K562 (cell line): ENCODE data around the gene ALDH16A1. TPM values are rescaled to one million over a fixed set of nuclear protein-coding genes. Genes with fewer than 3 reads are reported as not detected.
A peak's percentile ranks its signal among the peaks of the same experiment; 100 is the strongest.

Source experiments
- BDP1 ChIP-seq: IDR thresholded peaks from 3 replicates; pipeline ENCODE4 v1.6.1; 2011; ENCODE audit not compliant: insufficient read length, insufficient read depth
- CBX3 ChIP-seq, 2 experiments: IDR thresholded peaks; 1 replicate in 1 of 2; 2 replicates in 1 of 2; pipeline ENCODE4 v1.6.1; 2012; ENCODE audit warnings: inconsistent platforms in 2 of 2, low read length in 2 of 2, borderline replicate concordance in 1 of 2, control low read depth in 1 of 2
- ELF4 ChIP-seq: fragments of 450-650 bp; formaldehyde crosslinking; IDR thresholded peaks from 2 replicates; pipeline ENCODE4 v1.4.0; 2022; ENCODE audit warnings: missing genetic modification characterization
- ERF ChIP-seq: fragments of 450-650 bp; formaldehyde crosslinking; IDR thresholded peaks from 2 replicates; pipeline ENCODE4 v1.4.0; 2020; ENCODE audit warnings: mild to moderate bottlenecking, mixed read lengths
- HEY1 ChIP-seq: fragments of 250-450 bp; sonication (Bioruptor Pico); IDR thresholded peaks from 2 replicates; pipeline ENCODE4 v1.5.0; 2020; ENCODE audit warnings: mild to moderate bottlenecking, moderate library complexity, borderline replicate concordance
- KDM1A ChIP-seq, 2 experiments: fragments of 450-650 bp; IDR thresholded peaks; 2 replicates each; pipeline ENCODE4 v1.6.1; 2016; ENCODE audit warnings: mild to moderate bottlenecking in 2 of 2
- MAZ ChIP-seq, 2 experiments: fragments of 450-650 bp in 1 of 2; sonication (generic) in 1 of 2; formaldehyde crosslinking; IDR thresholded peaks in 1 of 2; conservative IDR thresholded peaks in 1 of 2; 2 replicates each; pipeline versions ENCODE4 v1.4.0 to v1.5.0; 2020; ENCODE audit warnings: mild to moderate bottlenecking in 1 of 2, missing genetic modification reagents in 1 of 2
- MBD1 ChIP-seq: fragments of 250-450 bp; sonication (Bioruptor Pico); IDR thresholded peaks from 2 replicates; pipeline ENCODE4 v1.8.0; 2022; ENCODE audit warnings: inconsistent platforms
- MCM2 ChIP-seq: fragments of 450-650 bp; IDR thresholded peaks from 2 replicates; pipeline ENCODE4 v1.6.1; 2017; ENCODE audit warnings: low read depth, mild to moderate bottlenecking
- PTTG1 ChIP-seq: fragments of 450-650 bp; IDR thresholded peaks from 2 replicates; pipeline ENCODE4 v1.6.1; 2016; ENCODE audit warnings: low read depth, mild to moderate bottlenecking, missing genetic modification characterization, missing compliant biosample characterization
- RBBP5 ChIP-seq: fragments of 200-600 bp; sonication (generic); IDR thresholded peaks from 2 replicates; pipeline ENCODE4 v1.6.1; 2012; ENCODE audit warnings: borderline replicate concordance, mild to moderate bottlenecking, low read length, control low read depth, inconsistent platforms; ENCODE audit not compliant: insufficient read depth, poor library complexity, severe bottlenecking
- TEAD1 ChIP-seq, 2 experiments: fragments of 450-650 bp in 1 of 2; sonication (generic) in 1 of 2; formaldehyde crosslinking; IDR thresholded peaks; 2 replicates each; pipeline versions ENCODE4 v1.4.0 to v1.8.0; 2020 to 2022; ENCODE audit warnings: mild to moderate bottlenecking in 2 of 2, missing genetic modification reagents in 1 of 2
- THRAP3 ChIP-seq: fragments of 450-650 bp; IDR thresholded peaks from 2 replicates; pipeline ENCODE4 v1.6.1; 2016; ENCODE audit warnings: mild to moderate bottlenecking, inconsistent platforms, borderline replicate concordance
- ZC3H4 ChIP-seq: sonication (generic); formaldehyde crosslinking; IDR thresholded peaks from 2 replicates; pipeline ENCODE4 v1.9.0; 2021; ENCODE audit warnings: missing genetic modification reagents, borderline replicate concordance
- ZFP36 ChIP-seq: fragments of 150-350 bp; IDR thresholded peaks from 2 replicates; pipeline ENCODE4 v1.6.1; 2018; ENCODE audit warnings: low read length, low read depth; ENCODE audit not compliant: partially characterized antibody
- ZNF121 ChIP-seq: sonication (generic); formaldehyde crosslinking; conservative IDR thresholded peaks from 2 replicates; pipeline ENCODE4 v1.8.0; 2022; ENCODE audit warnings: missing genetic modification reagents
- ZNF785 ChIP-seq: fragments of 250-450 bp; sonication (Bioruptor Pico); IDR thresholded peaks from 2 replicates; pipeline ENCODE4 v1.4.0; 2020; ENCODE audit warnings: mild to moderate bottlenecking
- polyA plus RNA-seq, 8 experiments: library from polyadenylated mRNA; depleted of rRNA in 4 of 8; stranded (reverse) in 5 of 8; unstranded in 3 of 8; fragments of >200 nt; fragmentation: Nextera tagmentation in 2 of 8; fragmentation: Illumina TruSeq in 1 of 8; extraction: Ambion mirVana in 2 of 8; extraction: Trizol in 1 of 8; gene quantifications; 2 replicates each; pipeline versions ENCODE4 v1.2.1 to v1.2.3, GENCODE V29; 2011 to 2014; ENCODE audit warnings: inconsistent platforms in 1 of 8, missing spikeins in 1 of 8
- total RNA-seq, 7 experiments: library from RNA; depleted of rRNA in 6 of 7; stranded (reverse); fragments of >200 nt in 6 of 7; fragmentation: Illumina TruSeq in 2 of 7; extraction: Trizol in 2 of 7; gene quantifications; 2 replicates each; pipeline versions ENCODE4 v1.2.1 to v1.2.3, GENCODE V29; 2011 to 2021; ENCODE audit warnings: low replicate concordance in 1 of 7
- TF ChIP-seq, protein P1 (sequence below): fragments of 250-450 bp; sonication (Bioruptor Pico); IDR thresholded peaks from 2 replicates; pipeline ENCODE4 v1.5.0; 2021
- TF ChIP-seq, protein P2 (sequence below), 2 experiments: IDR thresholded peaks; 2 replicates each; pipeline ENCODE4 v1.6.1; 2012; ENCODE audit warnings: improper control_type of control experiment in 2 of 2, low read depth in 2 of 2, low read length in 2 of 2, borderline replicate concordance in 1 of 2
- TF ChIP-seq, protein P3 (sequence below), 2 experiments: fragments of 450-650 bp; IDR thresholded peaks; 2 replicates each; pipeline ENCODE4 v1.6.1; 2016
- TF ChIP-seq, protein P4 (sequence below): fragments of 250-450 bp; sonication (Bioruptor Pico); IDR thresholded peaks from 2 replicates; pipeline ENCODE4 v1.9.0; 2021; ENCODE audit warnings: mild to moderate bottlenecking

Gene ALDH16A1
- total and polyA plus RNA-seq, 9 of the 15 experiments (the other 6 are each of a cell fraction or from before 2014, with no cell fraction given): 2.2 to 52.2 (median 7.6) TPM

DNA sequence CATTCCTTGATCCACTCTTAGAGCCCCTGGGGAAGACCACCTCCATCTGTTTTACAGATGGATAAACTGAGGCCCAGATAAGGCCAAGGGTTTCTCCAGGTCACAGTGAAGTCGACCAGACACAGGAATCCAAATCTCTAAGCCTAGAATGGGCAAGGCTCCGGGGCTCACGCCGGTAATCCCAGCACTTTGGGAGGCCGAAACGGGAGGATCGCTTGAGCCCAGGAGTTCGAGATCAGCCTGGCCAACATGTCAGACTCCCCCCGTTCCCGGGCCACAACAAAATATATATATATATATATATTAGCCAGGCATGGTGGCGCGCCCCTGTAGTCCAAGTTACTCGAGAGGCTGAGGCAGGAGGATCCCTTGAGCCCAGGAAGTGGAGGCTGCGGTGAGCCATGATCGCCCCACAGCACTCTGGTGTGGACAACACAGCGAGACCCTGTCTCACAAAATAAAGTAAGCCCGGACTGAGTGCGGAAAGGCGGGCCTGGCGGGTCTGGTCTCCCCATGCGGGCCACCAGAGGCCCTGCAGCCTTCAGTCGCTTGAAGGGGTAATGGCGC lies 33.8 kb downstream of the ALDH16A1 start (continued):
- TF ChIP-seq RBBP5 (no peak), ERF (CRISPR knock-in tag) (no peak), ELF4 (CRISPR knock-in tag) (no peak), ZNF785 (no peak), TEAD1 (CRISPR knock-in tag; IDR thresholded peaks at IDR 0.05) (0 out of 4 replicates have a peak, but pooled peaks have one; percentile 15 to 38), CBX3 (IDR thresholded peaks at IDR 0.05; ENCODE audit: borderline replicate concordance in 1 of 2, low read length in 2 of 2) (0 out of 3 replicates have a peak, but pooled peaks of 1 of the 2 experiments have one; percentile 10), THRAP3 (0 out of 2 replicates have a peak, but pooled peaks have one; percentile 56), MAZ (CRISPR knock-in tag; conservative IDR thresholded peaks at IDR 0.05 in 1 of 2, IDR thresholded peaks at IDR 0.05 in 1 of 2) (peak in 1 of 2 experiments; percentile 16; a peak in 1 of 4 replicates), ZNF121 (peak; percentile 97), BDP1 (no peak), MCM2 (no peak), ZFP36 (no peak), HEY1 (CRISPR knock-in tag) (no peak), PTTG1 (no peak), KDM1A (IDR thresholded peaks at IDR 0.05) (peak; percentile 16 to 17; a peak in 2 of 4 replicates), MBD1 (CRISPR knock-in tag) (no peak), ZC3H4 (no peak)
- TF ChIP-seq, protein P1, sequence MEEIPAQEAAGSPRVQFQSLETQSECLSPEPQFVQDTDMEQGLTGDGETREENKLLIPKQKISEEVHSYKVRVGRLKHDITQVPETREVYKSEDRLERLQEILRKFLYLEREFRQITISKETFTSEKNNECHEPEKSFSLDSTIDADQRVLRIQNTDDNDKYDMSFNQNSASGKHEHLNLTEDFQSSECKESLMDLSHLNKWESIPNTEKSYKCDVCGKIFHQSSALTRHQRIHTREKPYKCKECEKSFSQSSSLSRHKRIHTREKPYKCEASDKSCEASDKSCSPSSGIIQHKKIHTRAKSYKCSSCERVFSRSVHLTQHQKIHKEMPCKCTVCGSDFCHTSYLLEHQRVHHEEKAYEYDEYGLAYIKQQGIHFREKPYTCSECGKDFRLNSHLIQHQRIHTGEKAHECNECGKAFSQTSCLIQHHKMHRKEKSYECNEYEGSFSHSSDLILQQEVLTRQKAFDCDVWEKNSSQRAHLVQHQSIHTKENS (CRISPR knock-in tag): no peak
- TF ChIP-seq, protein P2, sequence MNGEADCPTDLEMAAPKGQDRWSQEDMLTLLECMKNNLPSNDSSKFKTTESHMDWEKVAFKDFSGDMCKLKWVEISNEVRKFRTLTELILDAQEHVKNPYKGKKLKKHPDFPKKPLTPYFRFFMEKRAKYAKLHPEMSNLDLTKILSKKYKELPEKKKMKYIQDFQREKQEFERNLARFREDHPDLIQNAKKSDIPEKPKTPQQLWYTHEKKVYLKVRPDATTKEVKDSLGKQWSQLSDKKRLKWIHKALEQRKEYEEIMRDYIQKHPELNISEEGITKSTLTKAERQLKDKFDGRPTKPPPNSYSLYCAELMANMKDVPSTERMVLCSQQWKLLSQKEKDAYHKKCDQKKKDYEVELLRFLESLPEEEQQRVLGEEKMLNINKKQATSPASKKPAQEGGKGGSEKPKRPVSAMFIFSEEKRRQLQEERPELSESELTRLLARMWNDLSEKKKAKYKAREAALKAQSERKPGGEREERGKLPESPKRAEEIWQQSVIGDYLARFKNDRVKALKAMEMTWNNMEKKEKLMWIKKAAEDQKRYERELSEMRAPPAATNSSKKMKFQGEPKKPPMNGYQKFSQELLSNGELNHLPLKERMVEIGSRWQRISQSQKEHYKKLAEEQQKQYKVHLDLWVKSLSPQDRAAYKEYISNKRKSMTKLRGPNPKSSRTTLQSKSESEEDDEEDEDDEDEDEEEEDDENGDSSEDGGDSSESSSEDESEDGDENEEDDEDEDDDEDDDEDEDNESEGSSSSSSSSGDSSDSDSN (IDR thresholded peaks at IDR 0.05; ENCODE audit: borderline replicate concordance in 1 of 2, low read depth in 2 of 2, low read length in 2 of 2): no peak
- TF ChIP-seq, protein P3, sequence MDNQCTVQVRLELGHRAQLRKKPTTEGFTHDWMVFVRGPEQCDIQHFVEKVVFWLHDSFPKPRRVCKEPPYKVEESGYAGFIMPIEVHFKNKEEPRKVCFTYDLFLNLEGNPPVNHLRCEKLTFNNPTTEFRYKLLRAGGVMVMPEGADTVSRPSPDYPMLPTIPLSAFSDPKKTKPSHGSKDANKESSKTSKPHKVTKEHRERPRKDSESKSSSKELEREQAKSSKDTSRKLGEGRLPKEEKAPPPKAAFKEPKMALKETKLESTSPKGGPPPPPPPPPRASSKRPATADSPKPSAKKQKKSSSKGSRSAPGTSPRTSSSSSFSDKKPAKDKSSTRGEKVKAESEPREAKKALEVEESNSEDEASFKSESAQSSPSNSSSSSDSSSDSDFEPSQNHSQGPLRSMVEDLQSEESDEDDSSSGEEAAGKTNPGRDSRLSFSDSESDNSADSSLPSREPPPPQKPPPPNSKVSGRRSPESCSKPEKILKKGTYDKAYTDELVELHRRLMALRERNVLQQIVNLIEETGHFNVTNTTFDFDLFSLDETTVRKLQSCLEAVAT (IDR thresholded peaks at IDR 0.05): 0 out of 4 replicates have a peak, but pooled peaks of 1 of the 2 experiments have one; percentile 54
- TF ChIP-seq, protein P4, sequence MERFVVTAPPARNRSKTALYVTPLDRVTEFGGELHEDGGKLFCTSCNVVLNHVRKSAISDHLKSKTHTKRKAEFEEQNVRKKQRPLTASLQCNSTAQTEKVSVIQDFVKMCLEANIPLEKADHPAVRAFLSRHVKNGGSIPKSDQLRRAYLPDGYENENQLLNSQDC (CRISPR knock-in tag): no peak
